GM19193 (cell line): Measurements from ENCODE around the gene CLIC5.

Experiments used
- POLR2A ChIP-seq: IDR thresholded peaks from 4 replicates; pipeline ENCODE4 v1.6.1; 2011; ENCODE audit not compliant: insufficient read depth, insufficient read length; ENCODE audit errors: extremely low read depth

CLIC5 gene

DNA sequence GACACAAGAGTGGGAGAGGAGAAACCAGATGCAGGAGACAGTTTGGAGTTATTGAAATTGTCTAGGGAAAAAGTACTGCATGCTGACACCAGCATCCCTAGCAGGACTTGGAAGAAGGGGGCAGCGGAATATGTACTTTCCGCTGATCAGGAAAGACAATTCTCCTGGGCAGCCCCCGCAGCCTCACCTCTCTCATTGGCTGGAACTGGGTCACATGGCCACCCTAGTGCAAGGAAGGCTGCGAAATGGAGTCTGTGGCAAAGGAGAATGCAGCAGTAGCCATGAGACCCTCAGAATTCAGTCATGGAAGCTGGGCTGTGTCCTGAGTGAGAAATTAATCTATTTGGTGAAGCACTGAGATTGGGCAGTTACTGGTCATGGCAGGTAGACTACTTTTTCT lies 131.3 kb downstream of the CLIC5 start:
- TF ChIP-seq POLR2A = no peak

DNA sequence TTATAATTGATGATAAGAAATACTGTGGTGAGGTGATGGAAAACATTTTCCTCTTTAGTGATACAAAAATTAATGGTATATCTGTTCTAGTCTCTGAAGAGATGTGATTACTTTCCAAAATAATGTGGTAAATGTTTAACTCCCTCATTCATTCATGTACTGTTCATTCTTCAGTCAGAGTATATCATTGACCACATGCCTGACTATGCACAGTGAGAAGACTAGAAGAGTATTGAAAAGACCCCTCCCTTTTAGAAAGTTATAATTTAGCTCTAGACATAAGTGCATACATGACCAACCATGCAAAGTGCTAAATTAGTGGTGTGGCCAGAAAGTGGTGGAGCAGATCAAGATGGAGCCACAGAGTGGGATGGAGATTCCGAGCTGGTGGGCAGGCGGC lies 133.0 kb downstream of the CLIC5 start:
- no peak for TF ChIP-seq POLR2A

DNA sequence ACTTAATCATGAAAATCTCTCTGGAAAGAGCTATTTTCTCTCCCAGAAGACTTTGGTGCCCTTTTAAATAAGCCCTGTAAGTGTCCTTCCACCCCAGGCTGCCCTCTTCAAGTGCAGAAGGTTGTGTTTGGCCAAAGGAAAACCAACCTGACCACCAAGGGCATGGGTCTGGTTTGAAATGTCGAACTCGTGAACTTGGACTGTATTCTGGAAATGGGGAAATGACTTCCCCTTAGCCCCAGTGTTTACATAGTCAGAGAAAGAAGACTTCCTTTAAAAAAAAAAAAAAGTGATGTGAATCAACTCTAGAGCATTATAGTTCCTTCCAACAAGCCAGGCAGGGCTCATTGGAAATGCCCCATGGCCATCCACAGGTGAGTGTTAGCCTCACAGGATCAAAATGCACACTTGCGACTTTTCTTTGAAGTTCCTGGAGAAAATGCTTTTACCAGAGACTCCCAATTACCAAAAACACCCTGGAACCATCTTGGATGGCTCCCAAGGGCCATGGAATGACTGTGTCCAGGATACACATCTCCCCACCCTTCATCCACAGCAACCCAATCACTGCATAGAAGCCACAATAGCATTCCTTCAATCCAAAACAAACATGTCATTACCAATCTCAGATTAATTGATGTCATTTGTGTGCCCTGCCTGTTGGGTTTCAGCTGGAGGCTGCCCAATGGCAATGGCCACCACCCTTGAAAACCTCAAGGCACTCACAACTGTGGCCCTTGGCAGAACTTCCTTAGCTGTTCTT lies 133.8 kb downstream of the CLIC5 start:
- TF ChIP-seq POLR2A = no peak

DNA sequence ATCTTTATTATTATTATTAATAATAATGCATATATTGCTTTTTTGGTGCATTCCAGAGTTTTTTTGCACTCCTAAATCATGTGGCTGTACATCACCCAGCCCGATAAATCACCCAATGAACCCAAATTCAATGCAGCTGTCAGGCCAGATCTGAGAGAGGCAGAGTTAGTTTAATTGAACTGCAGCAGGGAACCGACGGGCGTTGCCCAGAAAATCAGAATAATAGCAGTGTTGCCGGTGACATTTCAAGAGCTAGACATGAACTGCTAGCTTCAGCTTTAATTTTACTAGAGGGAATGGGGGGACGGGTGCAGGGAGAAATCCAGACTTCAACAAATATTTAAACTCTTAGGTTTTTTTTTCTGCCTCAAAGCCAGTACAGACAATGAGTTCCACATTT lies 135.0 kb downstream of the CLIC5 start:
- TF ChIP-seq POLR2A = no peak

DNA sequence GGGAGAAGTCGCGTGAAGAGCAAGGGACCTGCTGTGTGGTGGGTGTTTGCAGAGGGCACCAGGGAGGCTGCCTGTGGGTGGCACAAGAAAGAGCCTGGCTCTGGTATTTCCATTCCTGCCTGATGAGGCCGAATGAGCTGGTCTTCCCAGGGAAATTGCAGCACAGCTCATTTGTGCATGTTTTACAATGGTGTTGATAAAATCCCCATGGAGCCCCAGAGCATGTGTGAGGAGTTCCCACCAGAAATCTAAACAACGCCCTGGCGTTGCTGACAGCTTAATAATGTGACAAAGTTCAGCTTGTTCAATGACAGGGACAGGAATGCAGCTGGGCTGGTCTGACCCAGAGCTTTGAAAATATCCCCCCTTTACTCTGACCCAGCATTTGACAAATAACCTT lies 135.5 kb downstream of the CLIC5 start:
- TF ChIP-seq POLR2A = no peak

DNA sequence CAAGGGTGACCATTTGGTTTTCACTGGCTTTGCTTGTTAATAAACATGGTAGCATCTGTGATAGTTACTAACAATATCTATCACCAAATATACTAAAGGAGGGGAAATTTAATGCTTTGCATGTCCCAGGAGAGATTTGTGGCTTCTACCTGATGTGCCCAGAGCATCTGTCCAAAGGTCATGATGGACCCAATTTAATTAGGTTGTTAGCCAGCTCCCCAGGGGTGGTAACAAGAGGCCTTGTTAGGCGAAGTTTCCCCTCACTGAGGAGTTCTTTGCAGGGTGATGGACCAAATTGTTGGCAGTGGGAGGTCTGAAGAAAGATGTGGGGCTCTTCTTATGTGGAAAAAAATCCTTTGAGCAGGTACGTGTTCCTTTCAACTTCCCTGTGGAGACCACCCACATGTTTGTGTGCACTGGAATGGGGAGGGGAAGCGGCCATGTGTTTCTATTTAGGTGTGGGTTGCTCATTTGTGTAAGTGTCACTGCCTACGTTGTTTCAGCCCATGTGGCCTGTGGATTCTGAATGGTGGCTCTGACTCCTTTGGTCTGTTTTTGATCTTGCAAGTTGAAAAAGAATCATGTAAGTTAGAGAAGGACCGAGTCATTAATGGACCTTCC lies 137.6 kb downstream of the CLIC5 start:
- no peak for TF ChIP-seq POLR2A

DNA sequence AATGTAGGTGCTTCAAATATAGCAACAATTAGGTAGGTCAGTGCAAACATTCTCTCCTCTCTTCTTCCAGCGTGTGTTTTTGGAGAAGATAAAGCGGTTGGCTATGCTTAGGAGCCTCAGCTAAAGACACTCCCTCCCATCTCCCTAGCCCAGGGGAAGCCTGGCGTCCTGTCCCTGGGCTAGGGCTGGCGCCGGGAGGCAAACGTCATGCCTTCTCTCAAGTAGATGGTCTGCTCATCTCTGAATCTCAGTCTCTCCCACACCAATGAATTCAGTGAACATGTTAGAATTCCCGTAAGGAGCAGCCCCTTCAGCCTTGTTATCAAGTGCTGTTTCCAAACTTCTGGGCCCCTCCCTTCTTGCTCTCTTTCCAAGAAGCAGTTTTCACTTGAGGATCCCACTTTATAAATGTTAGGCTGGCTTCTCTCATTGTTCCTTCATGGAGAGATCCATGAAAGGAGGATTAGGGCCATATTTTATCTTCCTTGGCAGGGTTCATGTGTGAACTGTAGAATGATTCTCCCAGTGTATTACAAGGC lies 142.8 kb downstream of the CLIC5 start:
- TF ChIP-seq POLR2A = no peak

DNA sequence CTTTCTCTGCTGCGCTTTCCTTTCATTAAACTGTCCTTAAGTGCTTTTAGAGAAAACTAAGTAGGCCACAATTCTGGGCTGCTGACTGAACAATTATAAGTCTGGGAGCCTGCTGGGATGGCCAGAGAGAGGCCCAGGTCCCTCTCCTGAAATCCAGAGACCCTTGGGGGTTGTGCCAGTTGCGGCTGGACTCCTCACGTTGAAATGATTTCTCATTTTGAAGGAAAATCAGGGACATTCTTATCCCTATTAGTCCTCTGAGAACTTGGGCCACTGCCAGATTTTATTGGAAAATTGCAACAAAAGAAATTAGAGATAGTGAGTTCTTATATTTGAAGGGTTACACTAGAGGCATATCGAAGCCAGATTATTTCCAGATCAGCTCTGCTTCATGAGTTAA lies 145.1 kb downstream of the CLIC5 start:
- TF ChIP-seq POLR2A = no peak

DNA sequence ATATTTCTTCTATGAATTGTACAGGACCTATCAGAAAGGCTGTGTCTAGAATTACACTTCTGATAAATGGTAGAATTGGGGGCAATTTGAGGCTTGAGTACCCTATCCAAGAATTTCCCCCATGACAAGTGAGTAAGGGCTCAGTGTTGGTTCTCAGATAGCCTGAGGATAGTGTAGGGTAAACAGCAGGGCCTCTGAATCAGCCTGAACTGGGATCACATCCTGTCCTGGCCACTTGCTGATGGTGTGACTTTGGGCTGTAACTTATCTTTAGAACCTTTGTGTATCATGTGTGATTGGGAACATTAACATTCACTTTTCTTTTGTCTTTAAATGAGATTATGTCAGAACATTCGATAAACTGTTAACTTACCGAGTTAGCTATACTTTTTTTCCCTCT lies 151.0 kb downstream of the CLIC5 start:
- no peak for TF ChIP-seq POLR2A

DNA sequence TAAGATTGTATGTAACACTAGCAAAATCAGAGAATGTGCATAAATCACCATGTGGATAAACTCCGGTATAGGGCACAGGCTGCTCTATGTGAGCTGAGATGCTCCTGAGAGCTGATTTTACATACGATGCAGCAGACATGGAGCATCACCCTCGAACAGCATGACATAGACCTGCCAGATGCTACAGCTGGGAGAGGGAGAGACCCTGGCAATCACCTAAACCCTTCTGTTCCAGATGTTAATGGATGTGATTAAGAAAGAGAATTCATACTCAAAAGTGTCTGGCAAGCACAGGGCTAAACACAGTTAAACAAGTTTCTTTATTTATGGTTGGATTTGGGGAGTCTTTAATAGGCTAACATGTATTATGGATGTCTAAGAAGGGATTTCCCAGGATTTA lies 157.0 kb downstream of the CLIC5 start:
- TF ChIP-seq POLR2A = no peak

DNA sequence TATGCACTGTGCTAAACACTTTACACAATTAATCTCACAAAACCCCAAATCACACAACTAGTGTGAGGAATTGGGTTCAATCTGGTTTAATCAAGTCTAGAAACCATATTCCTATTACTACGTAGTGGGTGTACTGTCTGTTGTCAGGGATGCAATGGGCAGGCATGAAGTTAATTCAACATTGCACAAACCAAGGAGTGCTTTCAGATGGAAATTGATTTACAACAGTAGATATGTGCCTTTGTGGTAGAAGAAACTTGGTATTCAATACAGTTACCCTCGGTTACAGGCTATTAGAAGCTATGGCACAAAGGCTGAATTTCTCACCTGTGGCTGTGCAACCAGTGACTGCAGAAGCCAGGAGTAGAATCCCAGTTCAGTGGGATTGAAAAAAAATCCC lies 157.8 kb downstream of the CLIC5 start:
- no peak for TF ChIP-seq POLR2A

DNA sequence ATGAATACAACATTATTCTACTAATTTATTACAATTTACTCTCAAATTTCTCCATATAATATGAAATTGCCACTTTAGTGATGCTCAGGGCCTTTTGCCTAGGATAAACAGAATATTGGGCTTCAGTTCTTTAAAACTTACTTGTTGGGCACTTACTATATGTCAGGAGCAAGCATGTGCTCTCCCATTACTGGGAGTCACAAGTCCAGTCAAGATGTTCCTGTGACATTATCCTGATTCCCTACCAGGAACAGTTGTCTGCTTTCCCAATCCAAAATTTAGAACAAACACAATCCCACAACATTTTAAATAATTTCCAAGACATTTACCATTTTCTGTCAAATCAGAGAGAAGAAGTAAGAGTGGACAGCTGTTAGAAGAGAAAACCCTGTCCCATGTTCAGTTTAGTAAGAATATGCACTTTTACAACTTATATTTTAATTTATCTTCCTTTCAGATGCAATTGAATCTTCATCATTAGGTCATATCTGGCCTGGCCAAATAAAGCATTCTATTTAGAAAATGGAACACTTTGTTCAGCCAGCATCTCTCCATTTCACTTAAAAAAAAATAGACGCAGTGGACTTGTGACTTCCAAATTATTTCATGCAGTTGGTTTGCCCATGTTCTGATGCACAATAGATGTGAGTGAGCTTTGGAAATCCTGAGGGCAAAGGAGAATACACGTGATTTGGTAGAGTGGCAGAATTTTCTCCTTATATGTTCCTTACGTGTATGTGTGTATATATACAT lies 159.8 kb downstream of the CLIC5 start:
- no peak for TF ChIP-seq POLR2A

DNA sequence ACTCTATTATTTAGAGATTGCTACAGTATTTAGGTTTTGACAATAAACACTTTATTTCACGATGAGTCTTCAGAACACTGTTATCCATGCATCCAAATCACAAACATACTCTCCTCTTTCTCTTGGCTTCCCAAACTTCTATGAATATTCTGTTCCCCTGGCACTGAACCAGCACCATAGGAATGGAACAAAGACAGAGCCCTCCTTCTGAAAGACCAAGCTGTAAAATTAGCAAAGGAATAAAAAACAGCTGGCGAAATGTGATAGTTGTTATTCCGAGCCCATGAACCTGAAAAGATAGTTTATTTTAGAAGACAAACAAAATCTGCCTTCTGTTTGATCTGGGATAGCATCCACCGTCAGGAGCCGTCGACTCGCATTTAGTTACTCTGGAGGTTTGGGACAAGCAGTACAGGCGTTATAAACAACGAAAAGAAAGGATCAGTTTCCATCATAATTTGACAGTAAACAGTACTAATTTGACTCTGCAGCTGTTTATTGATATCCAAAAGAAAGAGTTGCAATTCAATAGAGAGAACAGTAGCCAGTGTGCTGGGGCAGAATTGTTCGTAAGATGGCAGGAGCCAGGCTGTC lies 161.4 kb downstream of the CLIC5 start:
- TF ChIP-seq POLR2A = no peak

DNA sequence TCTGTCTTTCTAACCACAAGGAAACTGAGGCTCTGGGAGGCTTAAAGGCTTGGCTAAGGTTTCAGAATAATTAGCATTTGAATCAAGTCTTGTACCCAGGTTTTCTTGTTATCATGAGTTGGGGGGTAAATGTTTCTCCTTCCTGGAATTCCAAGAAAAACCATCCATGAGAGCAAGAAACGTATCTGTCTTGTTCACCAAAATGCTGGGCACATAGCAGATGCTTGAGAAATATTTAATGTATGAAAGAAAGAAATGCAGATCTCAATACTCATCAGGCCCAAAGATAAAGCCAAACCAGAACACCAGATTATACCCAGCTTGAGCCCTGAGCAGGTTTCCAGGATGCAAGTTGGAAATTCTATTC lies 164.6 kb downstream of the CLIC5 start:
- TF ChIP-seq POLR2A = no peak

DNA sequence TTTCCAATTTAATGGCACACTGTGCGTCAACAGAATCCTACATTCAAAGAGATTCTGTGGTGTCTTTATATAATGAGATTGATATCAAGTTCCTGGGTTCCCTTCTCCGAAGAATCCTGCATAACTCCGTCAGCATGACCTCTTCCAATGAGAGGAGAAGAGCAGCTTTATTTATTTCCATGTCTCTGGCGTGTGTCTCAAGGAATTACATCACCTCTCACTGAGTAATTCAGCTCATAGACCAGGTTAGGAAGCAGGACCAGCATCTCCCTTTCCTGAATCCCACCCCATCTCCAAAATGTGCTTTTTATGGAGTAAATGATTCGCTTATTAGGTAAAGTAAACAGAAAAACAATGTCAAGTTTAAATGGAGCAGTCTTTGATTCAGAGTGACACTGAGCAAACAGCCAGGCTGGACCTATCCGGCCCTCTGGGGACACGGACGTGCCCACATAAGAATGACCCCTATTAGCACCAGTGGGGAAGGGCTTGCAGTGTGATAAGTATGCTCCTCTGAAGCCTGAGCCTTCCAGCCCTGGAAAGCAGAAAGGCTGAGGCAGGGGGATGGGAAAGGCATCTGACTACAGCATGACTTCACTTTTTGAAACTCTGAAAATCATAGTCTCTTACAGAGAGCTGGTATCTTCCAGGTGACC lies 165.2 kb downstream of the CLIC5 start:
- TF ChIP-seq POLR2A = no peak
